ENCODE data around the gene DGLUCY. TPM values are rescaled to one million over a fixed set of nuclear protein-coding genes. Genes with fewer than 3 reads are reported as not detected.

Gene DGLUCY
- total and polyA plus RNA-seq, 2 of the 13 experiments (the other 11 are each of a cell fraction or from before 2014, with no cell fraction given): 14.8 to 36.3 TPM

GRCh38 chr14:91232052-91232451, 118.2 kb downstream of the DGLUCY start:
- CTCF ChIA-PET (ENCODE audit: low intra/inter-chr PET ratio, low total read pairs): no interaction called here
- FAIRE-seq (no peak), DNase-seq (ENCODE audit: low spot score) (no peak), ATAC-seq (no peak)
- Histone ChIP-seq H3K4me1 (ENCODE audit: insufficient read depth, low read length) (peaks cover 10% of the 10 kb centered on the region), H3K27me3 (ENCODE audit: control insufficient read depth in 1 of 2, insufficient read depth in 2 of 2, low read length in 2 of 2) (no peaks in the 10 kb centered on the region), H3K36me3 (replicated peaks in 1 of 2; ENCODE audit: control insufficient read depth in 1 of 2, insufficient read depth in 2 of 2, low read length in 2 of 2) (no peaks in the 10 kb centered on the region), H3K27ac (ENCODE audit: extremely low read length, insufficient read depth, low read length) (no peak overlapping the region), H4K20me1 (ENCODE audit: insufficient read depth, low read length) (no peaks in the 10 kb centered on the region), H3K4me2 (ENCODE audit: low read depth, low read length) (no peak overlapping the region), H3K9ac (ENCODE audit: insufficient read depth, low read depth, low read length) (no peak overlapping the region), H3K4me3 (replicated peaks in 1 of 3; ENCODE audit: insufficient read depth in 1 of 3, low read depth in 2 of 3, low read length in 3 of 3) (no peak overlapping the region), H3K9me3 (ENCODE audit: low read length) (no peaks in the 10 kb centered on the region), H2AFZ (ENCODE audit: low read length) (no peak overlapping the region), H3K79me2 (ENCODE audit: insufficient read depth, low read length) (no peaks in the 10 kb centered on the region)
- POLR2A ChIA-PET: no interaction called here
- in situ Hi-C loops (cut with HindIII; ENCODE audit: extremely low pct_ligation_motif_present, low pct_unique_long_range_greater_than_20kb) (no loop called here), intact Hi-C loops (cut with micrococcal nuclease; ENCODE audit: unreplicated experiment) (no loop called here)
- no TSS peak for BruUV-seq (replicated peaks)
- 100% methylated on average over 2 of the region's 2 CpGs for WGBS (ENCODE audit: low lambda C conversion rate)
- TF ChIP-seq, protein P1, sequence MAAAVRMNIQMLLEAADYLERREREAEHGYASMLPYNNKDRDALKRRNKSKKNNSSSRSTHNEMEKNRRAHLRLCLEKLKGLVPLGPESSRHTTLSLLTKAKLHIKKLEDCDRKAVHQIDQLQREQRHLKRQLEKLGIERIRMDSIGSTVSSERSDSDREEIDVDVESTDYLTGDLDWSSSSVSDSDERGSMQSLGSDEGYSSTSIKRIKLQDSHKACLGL (CRISPR knock-in tag; IDR thresholded peaks at IDR 0.05): no peak
- TF ChIP-seq KLF13 (CRISPR knock-in tag; IDR thresholded peaks at IDR 0.05): no peak
- TF ChIP-seq, protein P2, sequence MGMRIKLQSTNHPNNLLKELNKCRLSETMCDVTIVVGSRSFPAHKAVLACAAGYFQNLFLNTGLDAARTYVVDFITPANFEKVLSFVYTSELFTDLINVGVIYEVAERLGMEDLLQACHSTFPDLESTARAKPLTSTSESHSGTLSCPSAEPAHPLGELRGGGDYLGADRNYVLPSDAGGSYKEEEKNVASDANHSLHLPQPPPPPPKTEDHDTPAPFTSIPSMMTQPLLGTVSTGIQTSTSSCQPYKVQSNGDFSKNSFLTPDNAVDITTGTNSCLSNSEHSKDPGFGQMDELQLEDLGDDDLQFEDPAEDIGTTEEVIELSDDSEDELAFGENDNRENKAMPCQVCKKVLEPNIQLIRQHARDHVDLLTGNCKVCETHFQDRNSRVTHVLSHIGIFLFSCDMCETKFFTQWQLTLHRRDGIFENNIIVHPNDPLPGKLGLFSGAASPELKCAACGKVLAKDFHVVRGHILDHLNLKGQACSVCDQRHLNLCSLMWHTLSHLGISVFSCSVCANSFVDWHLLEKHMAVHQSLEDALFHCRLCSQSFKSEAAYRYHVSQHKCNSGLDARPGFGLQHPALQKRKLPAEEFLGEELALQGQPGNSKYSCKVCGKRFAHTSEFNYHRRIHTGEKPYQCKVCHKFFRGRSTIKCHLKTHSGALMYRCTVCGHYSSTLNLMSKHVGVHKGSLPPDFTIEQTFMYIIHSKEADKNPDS (CRISPR knock-in tag; IDR thresholded peaks at IDR 0.05): no peak
- no peak for TF ChIP-seq U2AF2 (IDR thresholded peaks at IDR 0.05; ENCODE audit: low read depth, low read length)
- no peak for TF ChIP-seq ZNF615 (CRISPR knock-in tag; IDR thresholded peaks at IDR 0.05; ENCODE audit: borderline replicate concordance)
- no peak for TF ChIP-seq SMC3 (IDR thresholded peaks at IDR 0.05; ENCODE audit: low read length)
- TF ChIP-seq AKAP8 (CRISPR knock-in tag; IDR thresholded peaks at IDR 0.05): no peak
- no peak for TF ChIP-seq POLR2AphosphoS2 (IDR thresholded peaks at IDR 0.05; ENCODE audit: low read depth, low read length)
- TF ChIP-seq, protein P3, sequence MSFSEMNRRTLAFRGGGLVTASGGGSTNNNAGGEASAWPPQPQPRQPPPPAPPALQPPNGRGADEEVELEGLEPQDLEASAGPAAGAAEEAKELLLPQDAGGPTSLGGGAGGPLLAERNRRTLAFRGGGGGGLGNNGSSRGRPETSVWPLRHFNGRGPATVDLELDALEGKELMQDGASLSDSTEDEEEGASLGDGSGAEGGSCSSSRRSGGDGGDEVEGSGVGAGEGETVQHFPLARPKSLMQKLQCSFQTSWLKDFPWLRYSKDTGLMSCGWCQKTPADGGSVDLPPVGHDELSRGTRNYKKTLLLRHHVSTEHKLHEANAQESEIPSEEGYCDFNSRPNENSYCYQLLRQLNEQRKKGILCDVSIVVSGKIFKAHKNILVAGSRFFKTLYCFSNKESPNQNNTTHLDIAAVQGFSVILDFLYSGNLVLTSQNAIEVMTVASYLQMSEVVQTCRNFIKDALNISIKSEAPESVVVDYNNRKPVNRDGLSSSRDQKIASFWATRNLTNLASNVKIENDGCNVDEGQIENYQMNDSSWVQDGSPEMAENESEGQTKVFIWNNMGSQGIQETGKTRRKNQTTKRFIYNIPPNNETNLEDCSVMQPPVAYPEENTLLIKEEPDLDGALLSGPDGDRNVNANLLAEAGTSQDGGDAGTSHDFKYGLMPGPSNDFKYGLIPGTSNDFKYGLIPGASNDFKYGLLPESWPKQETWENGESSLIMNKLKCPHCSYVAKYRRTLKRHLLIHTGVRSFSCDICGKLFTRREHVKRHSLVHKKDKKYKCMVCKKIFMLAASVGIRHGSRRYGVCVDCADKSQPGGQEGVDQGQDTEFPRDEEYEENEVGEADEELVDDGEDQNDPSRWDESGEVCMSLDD (CRISPR knock-in tag; IDR thresholded peaks at IDR 0.05; ENCODE audit: borderline replicate concordance): no peak
- TF ChIP-seq MTF1 (CRISPR knock-in tag; IDR thresholded peaks at IDR 0.05): no peak
- no peak for TF ChIP-seq CC2D1A (CRISPR knock-in tag; IDR thresholded peaks at IDR 0.05)
- TF ChIP-seq, protein P4, sequence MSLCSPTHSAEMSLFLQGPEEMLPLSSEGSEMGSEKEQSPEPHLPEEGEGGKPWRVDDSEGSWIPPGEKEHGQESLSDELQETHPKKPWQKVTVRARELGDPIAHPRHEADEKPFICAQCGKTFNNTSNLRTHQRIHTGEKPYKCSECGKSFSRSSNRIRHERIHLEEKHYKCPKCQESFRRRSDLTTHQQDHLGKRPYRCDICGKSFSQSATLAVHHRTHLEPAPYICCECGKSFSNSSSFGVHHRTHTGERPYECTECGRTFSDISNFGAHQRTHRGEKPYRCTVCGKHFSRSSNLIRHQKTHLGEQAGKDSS (CRISPR knock-in tag; IDR thresholded peaks at IDR 0.05; ENCODE audit: borderline replicate concordance, low read depth): no peak
- no peak for TF ChIP-seq KDM6A (CRISPR knock-in tag; IDR thresholded peaks at IDR 0.05; ENCODE audit: low read depth)
- no peak for TF ChIP-seq ZFAT (CRISPR knock-in tag; conservative IDR thresholded peaks at IDR 0.05)
- no peak for TF ChIP-seq ZNF660 (CRISPR knock-in tag; IDR thresholded peaks at IDR 0.05; ENCODE audit: borderline replicate concordance, low read depth)
- TF ChIP-seq ELF4 (CRISPR knock-in tag; IDR thresholded peaks at IDR 0.05; ENCODE audit: borderline replicate concordance): no peak
- no peak for TF ChIP-seq ZNF800 (CRISPR knock-in tag; IDR thresholded peaks at IDR 0.05)
- no peak for TF ChIP-seq GABPA (IDR thresholded peaks at IDR 0.05; ENCODE audit: low read depth, low read length)
- TF ChIP-seq GABPA (CRISPR knock-in tag; IDR thresholded peaks at IDR 0.05; ENCODE audit: low read depth): no peak

Measured in HepG2 (cell line).